SK-N-SH (cell line): ENCODE data around the gene RCAN2.

Experiments used
- EZH2phosphoT487 ChIP-seq: fragments of 200-600 bp; sonication (generic); IDR thresholded peaks from 2 replicates; pipeline ENCODE4 v1.6.1; 2017; ENCODE audit warnings: low read depth, mixed run types, mild to moderate bottlenecking, antibody characterized with exemption, moderate library complexity, borderline replicate concordance
- YY1 ChIP-seq: IDR thresholded peaks from 2 replicates; pipeline ENCODE4 v1.4.0; 2012; ENCODE audit warnings: low read depth, mild to moderate bottlenecking

DNA sequence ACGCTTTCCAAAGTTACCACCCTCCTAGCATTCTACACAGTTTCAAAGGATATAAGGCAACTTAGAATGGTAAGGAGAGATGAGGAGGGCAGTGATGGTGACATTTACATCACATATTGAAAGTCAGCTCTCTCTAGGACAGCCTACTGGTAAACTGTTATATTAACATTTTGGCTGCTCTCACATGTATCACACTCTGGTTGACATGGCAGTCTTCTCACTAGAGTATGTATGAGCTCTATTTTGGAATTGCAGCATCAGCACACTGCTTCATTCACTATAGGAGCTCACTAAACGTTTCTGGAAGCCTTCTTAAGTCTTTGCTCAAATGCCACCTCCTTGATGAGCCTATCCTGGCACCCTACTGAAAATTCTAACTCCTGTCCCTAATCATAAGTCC lies 184.8 kb downstream of the RCAN2 start:
- TF ChIP-seq YY1 (no peak), EZH2phosphoT487 (no peak)
